Skeletal muscle satellite cell (primary cell): Measurements from ENCODE around the gene BRD3.
A peak's percentile ranks its signal among the peaks of the same experiment; 100 is the strongest.

Experiments used
- H3K27me3 ChIP-seq: 2 replicates; pipeline ENCODE4 v1.7.0; 2013; ENCODE audit warnings: low read length; ENCODE audit not compliant: control insufficient read depth, insufficient read depth
- H3K36me3 ChIP-seq: 2 replicates; pipeline ENCODE4 v1.7.0; 2013; ENCODE audit warnings: mild to moderate bottlenecking, control low read depth, low read length; ENCODE audit not compliant: insufficient read depth
- H3K4me1 ChIP-seq: 2 replicates; pipeline ENCODE4 v1.7.0; 2013; ENCODE audit warnings: low read length; ENCODE audit not compliant: control insufficient read depth, insufficient read depth
- H3K4me2 ChIP-seq: 2 replicates; pipeline ENCODE4 v1.7.0; 2013; ENCODE audit warnings: mild to moderate bottlenecking, low read length
- H3K4me3 ChIP-seq: 2 replicates; pipeline ENCODE4 v1.7.0; 2013; ENCODE audit warnings: low read length
- H3K9ac ChIP-seq: 2 replicates; pipeline ENCODE4 v1.7.0; 2013; ENCODE audit warnings: mild to moderate bottlenecking, low read depth, low read length, moderate library complexity
- H3K9me3 ChIP-seq: replicated peaks from 2 replicates; pipeline ENCODE4 v1.7.0; 2013; ENCODE audit warnings: mild to moderate bottlenecking, control low read depth, low read length

The BRD3 gene

GRCh38 chr9:134058716-134059115 lies 9.1 kb downstream of the BRD3 start:
- Histone ChIP-seq H3K4me3 (peak overlapping the region; percentile 44), H3K4me1 (peaks cover 78% of the 10 kb centered on the region), H3K9ac (peak overlapping the region; percentile 39), H3K36me3 (peaks cover 5% of the 10 kb centered on the region), H3K4me2 (peak overlapping the region; percentile 80), H3K9me3 (no peaks in the 10 kb centered on the region), H3K27me3 (no peaks in the 10 kb centered on the region)

- H3K4me1 ChIP-seq: peaks cover 73% of the 10 kb centered on the region
Measured at GRCh38 chr9:134057751-134058701, 9.8 kb downstream of the BRD3 start.

GRCh38 chr9:134057307-134057657 lies 10.5 kb downstream of the BRD3 start:
- Histone ChIP-seq H3K4me2 (no peak overlapping the region), H3K4me3 (no peak overlapping the region), H3K9me3 (no peaks in the 10 kb centered on the region), H3K27me3 (no peaks in the 10 kb centered on the region), H3K4me1 (peaks cover 65% of the 10 kb centered on the region), H3K36me3 (peaks cover 10% of the 10 kb centered on the region), H3K9ac (no peak overlapping the region)

More at GRCh38 chr9:134057751-134058701, 9.8 kb downstream of the BRD3 start:
- Histone ChIP-seq H3K36me3 (peaks cover 4% of the 10 kb centered on the region), H3K4me2 (peak overlapping the region; percentile 80), H3K9me3 (no peaks in the 10 kb centered on the region), H3K9ac (peak overlapping the region; percentile 39), H3K27me3 (no peaks in the 10 kb centered on the region), H3K4me3 (peak overlapping the region; percentile 16)

- Histone ChIP-seq H3K4me2 (peak overlapping the region; percentile 66), H3K27me3 (no peaks in the 10 kb centered on the region), H3K4me1 (peaks cover 59% of the 10 kb centered on the region), H3K4me3 (no peak overlapping the region), H3K9me3 (no peaks in the 10 kb centered on the region), H3K9ac (no peak overlapping the region), H3K36me3 (peaks cover 10% of the 10 kb centered on the region)
Measured at GRCh38 chr9:134056483-134057306, 11.1 kb downstream of the BRD3 start.

GRCh38 chr9:134055981-134056461 lies 11.8 kb downstream of the BRD3 start:
- Histone ChIP-seq H3K4me2 (peak overlapping the region; percentile 66), H3K36me3 (peaks cover 17% of the 10 kb centered on the region), H3K9me3 (no peaks in the 10 kb centered on the region), H3K27me3 (no peaks in the 10 kb centered on the region), H3K4me3 (no peak overlapping the region), H3K9ac (no peak overlapping the region), H3K4me1 (peaks cover 53% of the 10 kb centered on the region)

GRCh38 chr9:134054891-134055811 lies 12.7 kb downstream of the BRD3 start:
- Histone ChIP-seq H3K27me3 (no peaks in the 10 kb centered on the region), H3K36me3 (peaks cover 25% of the 10 kb centered on the region), H3K4me2 (peak overlapping the region; percentile 66), H3K4me3 (no peak overlapping the region), H3K9me3 (no peaks in the 10 kb centered on the region), H3K9ac (no peak overlapping the region), H3K4me1 (peaks cover 45% of the 10 kb centered on the region)

GRCh38 chr9:134053941-134054761 lies 13.7 kb downstream of the BRD3 start:
- Histone ChIP-seq H3K9me3 (no peaks in the 10 kb centered on the region), H3K36me3 (peaks cover 35% of the 10 kb centered on the region), H3K9ac (no peak overlapping the region), H3K27me3 (no peaks in the 10 kb centered on the region), H3K4me2 (no peak overlapping the region), H3K4me1 (peaks cover 35% of the 10 kb centered on the region), H3K4me3 (no peak overlapping the region)

- Histone ChIP-seq H3K4me3 (no peak overlapping the region), H3K27me3 (no peaks in the 10 kb centered on the region), H3K9me3 (no peaks in the 10 kb centered on the region), H3K36me3 (peaks cover 42% of the 10 kb centered on the region), H3K9ac (no peak overlapping the region), H3K4me1 (peaks cover 28% of the 10 kb centered on the region), H3K4me2 (no peak overlapping the region)
Measured at GRCh38 chr9:134053401-134053871, 14.4 kb downstream of the BRD3 start.

GRCh38 chr9:134052941-134053340 lies 14.9 kb downstream of the BRD3 start:
- peaks cover 45% of the 10 kb centered on the region for H3K36me3 ChIP-seq

GRCh38 chr9:134052491-134052890 lies 15.3 kb downstream of the BRD3 start:
- H3K9me3 ChIP-seq: no peaks in the 10 kb centered on the region
- no peak overlapping the region for H3K4me3 ChIP-seq
- H3K4me2 ChIP-seq: no peak overlapping the region
- peaks cover 21% of the 10 kb centered on the region for H3K4me1 ChIP-seq
- no peak overlapping the region for H3K9ac ChIP-seq
- H3K36me3 ChIP-seq: peaks cover 50% of the 10 kb centered on the region
- H3K27me3 ChIP-seq: no peaks in the 10 kb centered on the region

More at GRCh38 chr9:134052941-134053340, 14.9 kb downstream of the BRD3 start:
- H3K4me3 ChIP-seq: no peak overlapping the region
- no peak overlapping the region for H3K9ac ChIP-seq
- H3K4me1 ChIP-seq: peaks cover 23% of the 10 kb centered on the region
- H3K9me3 ChIP-seq: no peaks in the 10 kb centered on the region
- H3K27me3 ChIP-seq: no peaks in the 10 kb centered on the region
- H3K4me2 ChIP-seq: no peak overlapping the region
